BJ (cell line): ENCODE measurements around the gene DNTTIP2. TPM values are rescaled to one million over a fixed set of nuclear protein-coding genes. Genes with fewer than 3 reads are reported as not detected.
"Not testable (repeated sequence)": the region's sequence is repeated elsewhere in the genome, so short reads cannot be mapped to it uniquely, and the experiment has no call there.

Experiments used
- CTCF ChIA-PET: fragments of 350-600 bp; formaldehyde crosslinking; extraction: SDS; loops from one replicate; lab custom pipeline; 2021; ENCODE audit warnings: antibody characterized with exemption, inconsistent platforms; lab: Yijun Ruan, JAX
- POLR2A ChIA-PET: fragments of 300-600 bp; sonication (Branson Sonifier 250); formaldehyde crosslinking; extraction: SDS; loops from one replicate; lab custom pipeline; 2021; ENCODE audit warnings: antibody characterized with exemption; lab: Charles Lee
- DNase-seq: peaks from one replicate; pipeline ENCODE4 v3.0.0-alpha.2; 2011; ENCODE audit warnings: low read depth
- H3K27me3 ChIP-seq: 2 replicates; pipeline ENCODE4 v1.6.0; 2011; ENCODE audit warnings: low read length; ENCODE audit not compliant: control insufficient read depth, insufficient read depth
- H3K36me3 ChIP-seq: 2 replicates; pipeline ENCODE4 v1.5.1; 2011; ENCODE audit warnings: low read length; ENCODE audit not compliant: control insufficient read depth, insufficient read depth
- H3K4me3 ChIP-seq: 2 replicates; pipeline ENCODE4 v1.5.1; 2011; ENCODE audit warnings: low read depth, mild to moderate bottlenecking, control low read depth, low read length
- polyA plus RNA-seq: library from polyadenylated mRNA; depleted of rRNA; stranded (reverse); fragments of >200 nt; gene quantifications from 2 replicates; pipeline ENCODE4 v1.2.3, GENCODE V29; 2011
- TF ChIP-seq, protein P1 (sequence below): IDR thresholded peaks from 2 replicates; pipeline ENCODE4 v1.5.1; 2011; ENCODE audit warnings: low read depth, mild to moderate bottlenecking, control low read depth, inconsistent platforms, low read length, moderate library complexity; ENCODE audit not compliant: insufficient read depth

Gene DNTTIP2
- polyA plus RNA-seq, 1 experiment, result 10.4 TPM

DNA sequence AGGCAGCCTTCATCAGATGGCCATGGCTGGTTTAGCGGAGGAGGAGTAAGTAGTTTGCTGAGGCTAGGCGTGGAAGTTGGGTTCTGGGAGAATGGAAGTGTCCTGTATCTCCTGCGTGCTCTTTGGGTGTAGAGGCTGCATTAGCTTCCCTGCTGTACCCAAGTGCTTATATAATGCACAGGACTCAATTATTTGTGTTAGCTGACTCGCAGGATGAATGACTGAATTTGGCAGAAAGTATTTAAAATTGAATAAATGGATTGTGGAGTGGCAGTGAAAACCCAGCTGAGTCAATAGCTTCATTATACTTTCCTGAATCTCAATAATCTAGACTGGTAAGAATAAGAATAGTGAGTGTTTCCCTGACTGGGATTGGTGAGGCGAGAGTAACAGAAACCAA is 13.8 kb downstream of the DNTTIP2 start:
- H3K27me3 ChIP-seq, result no peaks in the 10 kb centered on the region
- ChIA-PET CTCF (interaction anchor here (1.4 kb wide), 1 partner anchor 14 kb away, joined by 6 read pairs; no protein-coding TSS in a partner anchor), POLR2A (no interaction called here)
- DNase-seq, result no peak
- H3K4me3 ChIP-seq, result no peak overlapping the region
- H3K36me3 ChIP-seq, result peaks cover 3% of the 10 kb centered on the region; the same call in 1 of the 2 replicates
- TF ChIP-seq, protein P1, sequence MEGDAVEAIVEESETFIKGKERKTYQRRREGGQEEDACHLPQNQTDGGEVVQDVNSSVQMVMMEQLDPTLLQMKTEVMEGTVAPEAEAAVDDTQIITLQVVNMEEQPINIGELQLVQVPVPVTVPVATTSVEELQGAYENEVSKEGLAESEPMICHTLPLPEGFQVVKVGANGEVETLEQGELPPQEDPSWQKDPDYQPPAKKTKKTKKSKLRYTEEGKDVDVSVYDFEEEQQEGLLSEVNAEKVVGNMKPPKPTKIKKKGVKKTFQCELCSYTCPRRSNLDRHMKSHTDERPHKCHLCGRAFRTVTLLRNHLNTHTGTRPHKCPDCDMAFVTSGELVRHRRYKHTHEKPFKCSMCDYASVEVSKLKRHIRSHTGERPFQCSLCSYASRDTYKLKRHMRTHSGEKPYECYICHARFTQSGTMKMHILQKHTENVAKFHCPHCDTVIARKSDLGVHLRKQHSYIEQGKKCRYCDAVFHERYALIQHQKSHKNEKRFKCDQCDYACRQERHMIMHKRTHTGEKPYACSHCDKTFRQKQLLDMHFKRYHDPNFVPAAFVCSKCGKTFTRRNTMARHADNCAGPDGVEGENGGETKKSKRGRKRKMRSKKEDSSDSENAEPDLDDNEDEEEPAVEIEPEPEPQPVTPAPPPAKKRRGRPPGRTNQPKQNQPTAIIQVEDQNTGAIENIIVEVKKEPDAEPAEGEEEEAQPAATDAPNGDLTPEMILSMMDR, result no peak

DNA sequence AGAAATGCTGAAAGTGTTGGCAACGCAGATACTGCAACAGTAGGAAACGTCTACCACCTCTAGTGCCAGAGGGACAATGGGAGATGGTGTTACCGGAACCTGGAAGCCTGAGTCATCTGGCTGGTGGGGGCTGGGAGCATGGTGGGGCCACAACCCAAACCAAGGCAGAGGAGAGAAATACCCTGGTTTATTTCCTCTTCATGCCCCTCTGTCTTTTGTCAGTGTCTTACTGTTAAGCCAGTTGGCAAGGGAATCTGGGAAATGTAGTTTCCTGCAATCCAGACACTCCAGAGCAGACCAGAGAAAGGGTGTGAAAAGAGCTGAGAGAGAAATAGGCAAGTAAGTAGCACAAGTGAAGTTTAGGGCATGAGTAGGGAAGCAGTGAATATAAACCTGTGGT is 14.8 kb downstream of the DNTTIP2 start:
- ChIA-PET POLR2A (no interaction called here), CTCF (no interaction called here)
- no peaks in the 10 kb centered on the region for H3K27me3 ChIP-seq
- H3K4me3 ChIP-seq, result no peak overlapping the region
- peaks cover 3% of the 10 kb centered on the region; the same call in 1 of the 2 replicates for H3K36me3 ChIP-seq
- no peak for DNase-seq
- TF ChIP-seq, protein P1, result no peak

DNA sequence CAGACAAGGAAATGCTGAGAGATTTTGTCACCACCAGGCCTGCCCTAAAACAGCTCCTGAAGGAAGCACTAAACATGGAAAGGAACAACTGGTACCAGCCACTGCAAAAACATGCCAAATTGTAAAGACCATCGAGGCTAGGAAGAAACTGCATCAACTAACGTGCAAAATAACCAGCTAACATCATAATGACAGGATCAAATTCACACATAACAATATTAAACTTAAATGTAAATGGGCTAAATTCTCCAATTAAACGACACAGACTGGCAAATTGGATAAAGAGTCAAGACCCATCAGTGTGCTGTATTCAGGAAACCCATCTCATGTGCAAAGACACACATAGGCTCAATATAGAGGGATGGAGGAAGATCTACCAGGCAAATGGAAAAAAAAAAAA is 21.4 kb downstream of the DNTTIP2 start:
- CTCF ChIA-PET, POLR2A ChIA-PET, DNase-seq, H3K4me3 ChIP-seq, H3K36me3 ChIP-seq, H3K27me3 ChIP-seq: not testable (repeated sequence)

DNA sequence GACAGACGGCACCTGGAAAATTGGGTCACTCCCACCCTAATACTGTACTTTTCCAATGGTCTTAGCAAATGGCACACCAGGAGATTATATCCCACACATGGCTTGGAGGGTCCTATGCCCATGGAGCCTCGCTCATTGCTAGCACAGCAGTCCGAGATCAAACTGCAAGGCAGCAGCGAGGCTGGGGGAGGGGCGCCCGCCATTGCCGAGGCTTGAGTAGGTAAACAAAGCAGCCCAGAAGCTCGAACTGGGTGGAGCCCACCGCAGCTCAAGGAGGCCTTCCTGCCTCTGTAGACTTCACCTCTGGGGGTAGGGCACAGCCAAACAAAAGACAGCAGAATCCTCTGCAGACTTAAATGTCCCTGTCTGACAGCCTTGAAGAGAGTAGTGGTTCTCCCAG is 23.0 kb downstream of the DNTTIP2 start:
- DNase-seq, H3K27me3 ChIP-seq, POLR2A ChIA-PET, H3K4me3 ChIP-seq, H3K36me3 ChIP-seq: not testable (repeated sequence)
- CTCF ChIA-PET, result interaction anchor here (1.4 kb wide), 1 partner anchor 15 kb away, joined by 4 read pairs; no protein-coding TSS in a partner anchor

DNA sequence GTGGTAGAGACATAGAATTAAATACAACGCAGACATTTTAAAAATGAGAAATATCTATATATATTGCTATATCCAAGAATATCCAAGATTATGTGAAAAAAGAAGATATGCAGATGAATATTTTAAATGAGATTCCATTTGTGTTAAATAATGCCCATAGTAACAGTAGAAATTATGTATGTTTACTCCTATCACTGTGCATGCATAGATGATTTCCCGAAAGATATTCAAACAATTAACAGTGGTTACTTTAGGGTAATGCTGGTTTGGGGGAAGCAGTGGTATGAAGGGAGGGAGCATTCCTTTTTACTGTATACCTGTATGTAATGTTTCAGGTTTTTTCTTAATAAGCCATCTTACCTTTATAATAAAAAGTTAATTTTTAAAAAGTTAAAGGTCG is 25.1 kb downstream of the DNTTIP2 start:
- TF ChIP-seq, protein P1, result no peak
- no peak for DNase-seq
- Histone ChIP-seq H3K36me3 (no peaks in the 10 kb centered on the region), H3K27me3 (peaks cover 2% of the 10 kb centered on the region; the same call in 1 of the 2 replicates), H3K4me3 (no peak overlapping the region)
- ChIA-PET POLR2A (no interaction called here), CTCF (no interaction called here)

DNA sequence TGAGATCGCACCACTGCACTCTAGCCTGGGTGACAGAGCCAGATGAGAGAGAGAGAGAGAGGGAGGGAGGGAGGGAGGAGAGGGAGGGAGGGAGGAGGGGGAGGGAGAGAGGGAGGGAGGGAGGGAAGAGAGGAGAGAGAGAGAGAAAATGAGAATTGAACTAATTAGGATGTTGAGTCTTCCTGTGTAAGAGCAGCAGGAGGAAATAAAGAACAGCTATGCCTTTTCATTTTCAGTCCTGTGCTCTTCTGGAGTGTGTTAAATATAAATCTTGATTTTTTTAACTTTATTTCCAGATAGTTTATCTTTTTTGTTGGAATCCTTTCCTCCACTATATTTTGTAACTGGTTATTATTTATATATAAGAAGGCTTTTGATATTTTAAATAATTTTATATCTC is 27.1 kb downstream of the DNTTIP2 start:
- H3K27me3 ChIP-seq, result peaks cover 2% of the 10 kb centered on the region; the same call in 1 of the 2 replicates
- CTCF ChIA-PET, result interaction anchor here (1.1 to 1.6 kb wide), 5 partner anchors 11 to 548 kb away, joined by 3 to 15 read pairs (median 5); no protein-coding TSS in a partner anchor
- H3K4me3 ChIP-seq, result no peak overlapping the region
- no peak for DNase-seq
- H3K36me3 ChIP-seq, result no peaks in the 10 kb centered on the region
- TF ChIP-seq, protein P1, result no peak
- POLR2A ChIA-PET, result no interaction called here
